GM23248 (cell line): ENCODE measurements around the gene RASGRF1. TPM values are rescaled to one million over a fixed set of nuclear protein-coding genes. Genes with fewer than 3 reads are reported as not detected.
"Not testable (repeated sequence)": the region's sequence is repeated elsewhere in the genome, so short reads cannot be mapped to it uniquely, and the experiment has no call there.

Source experiments
- DNase-seq: peaks from one replicate; pipeline ENCODE4 v3.0.0-alpha.2; 2015
- H2AFZ ChIP-seq: fragments of 200-600 bp; sonication (generic); 2 replicates; pipeline ENCODE4 v1.6.1; 2016; ENCODE audit warnings: antibody characterized with exemption
- H3F3A ChIP-seq: fragments of 200-600 bp; sonication (generic); 2 replicates; pipeline ENCODE4 v1.6.1; 2016; ENCODE audit warnings: mild to moderate bottlenecking, antibody characterized with exemption, mixed run types; ENCODE audit not compliant: insufficient read depth
- H3K27ac ChIP-seq: fragments of 200-600 bp; sonication (generic); 2 replicates; pipeline ENCODE4 v1.5.1; 2016; ENCODE audit warnings: mild to moderate bottlenecking
- H3K27me3 ChIP-seq: fragments of 200-600 bp; sonication (generic); replicated peaks from 2 replicates; pipeline ENCODE4 v1.6.1; 2016; ENCODE audit warnings: mild to moderate bottlenecking; ENCODE audit not compliant: insufficient read depth
- H3K36me3 ChIP-seq: fragments of 200-600 bp; sonication (generic); 2 replicates; pipeline ENCODE4 v1.6.1; 2016; ENCODE audit warnings: low read depth, mild to moderate bottlenecking
- H3K4me1 ChIP-seq: fragments of 200-600 bp; sonication (generic); 2 replicates; pipeline ENCODE4 v1.6.1; 2016; ENCODE audit warnings: mild to moderate bottlenecking; ENCODE audit not compliant: insufficient read depth
- H3K4me2 ChIP-seq: fragments of 200-600 bp; sonication (generic); one replicate; pipeline ENCODE4 v1.6.1; 2016; ENCODE audit warnings: mild to moderate bottlenecking; ENCODE audit not compliant: unreplicated experiment
- H3K4me3 ChIP-seq: fragments of 200-600 bp; sonication (generic); 2 replicates; pipeline ENCODE4 v1.5.1; 2016; ENCODE audit warnings: mild to moderate bottlenecking
- H3K79me2 ChIP-seq: fragments of 200-600 bp; sonication (generic); 2 replicates; pipeline ENCODE4 v1.6.1; 2016; ENCODE audit warnings: mild to moderate bottlenecking; ENCODE audit not compliant: insufficient read depth
- H3K9ac ChIP-seq: fragments of 200-600 bp; sonication (generic); 2 replicates; pipeline ENCODE4 v1.6.1; 2016; ENCODE audit warnings: mild to moderate bottlenecking
- H3K9me2 ChIP-seq: fragments of 200-600 bp; sonication (generic); 2 replicates; pipeline ENCODE4 v1.6.1; 2016; ENCODE audit warnings: mixed run types, mild to moderate bottlenecking, moderate library complexity; ENCODE audit not compliant: insufficient read depth
- H3K9me3 ChIP-seq: fragments of 200-600 bp; sonication (generic); one replicate; pipeline ENCODE4 v1.6.1; 2017; ENCODE audit warnings: low read depth
- H4K20me1 ChIP-seq: fragments of 200-600 bp; sonication (generic); 2 replicates; pipeline ENCODE4 v1.6.0; 2016; ENCODE audit not compliant: insufficient read depth
- EZH2 ChIP-seq: fragments of 200-600 bp; sonication (generic); IDR thresholded peaks from 2 replicates; pipeline ENCODE4 v1.6.1; 2018; ENCODE audit warnings: antibody characterized with exemption, mild to moderate bottlenecking; ENCODE audit not compliant: insufficient read depth, poor library complexity, severe bottlenecking
- EZH2phosphoT487 ChIP-seq: fragments of 200-600 bp; sonication (generic); IDR thresholded peaks from 2 replicates; pipeline ENCODE4 v1.6.1; 2018; ENCODE audit warnings: antibody characterized with exemption, moderate library complexity, mild to moderate bottlenecking, low read depth; ENCODE audit not compliant: insufficient read depth
- WGBS, 2 experiments: methylation state at CpG; one replicate each; pipeline ENCODE4 v1.1.6; 2015 to 2017; ENCODE audit warnings: low lambda C conversion rate in 2 of 2, low coverage in 1 of 2; ENCODE audit errors: missing lambda C conversion rate in 2 of 2; 5-methylcytosine and 5-hydroxymethylcytosine counted together
- in situ Hi-C: fragments of 300-500 bp; cut with MboI; formaldehyde crosslinking; loops from 2 replicates; pipeline ENCODE4 v1.15.0; 2020
- polyA plus RNA-seq: library from polyadenylated mRNA; unstranded; fragments of >200 nt; fragmentation: Nextera tagmentation; extraction: Ambion mirVana; gene quantifications from 2 replicates; pipeline ENCODE4 v1.2.1, GENCODE V29; 2016
- total RNA-seq: library from RNA; depleted of rRNA; stranded (reverse); fragments of >200 nt; shearing (Covaris generic); gene quantifications from 2 replicates; pipeline ENCODE4 v1.2.3, GENCODE V29; 2014

The RASGRF1 gene
- total and polyA plus RNA-seq, 2 experiments from 2014 or later = not detected

DNA sequence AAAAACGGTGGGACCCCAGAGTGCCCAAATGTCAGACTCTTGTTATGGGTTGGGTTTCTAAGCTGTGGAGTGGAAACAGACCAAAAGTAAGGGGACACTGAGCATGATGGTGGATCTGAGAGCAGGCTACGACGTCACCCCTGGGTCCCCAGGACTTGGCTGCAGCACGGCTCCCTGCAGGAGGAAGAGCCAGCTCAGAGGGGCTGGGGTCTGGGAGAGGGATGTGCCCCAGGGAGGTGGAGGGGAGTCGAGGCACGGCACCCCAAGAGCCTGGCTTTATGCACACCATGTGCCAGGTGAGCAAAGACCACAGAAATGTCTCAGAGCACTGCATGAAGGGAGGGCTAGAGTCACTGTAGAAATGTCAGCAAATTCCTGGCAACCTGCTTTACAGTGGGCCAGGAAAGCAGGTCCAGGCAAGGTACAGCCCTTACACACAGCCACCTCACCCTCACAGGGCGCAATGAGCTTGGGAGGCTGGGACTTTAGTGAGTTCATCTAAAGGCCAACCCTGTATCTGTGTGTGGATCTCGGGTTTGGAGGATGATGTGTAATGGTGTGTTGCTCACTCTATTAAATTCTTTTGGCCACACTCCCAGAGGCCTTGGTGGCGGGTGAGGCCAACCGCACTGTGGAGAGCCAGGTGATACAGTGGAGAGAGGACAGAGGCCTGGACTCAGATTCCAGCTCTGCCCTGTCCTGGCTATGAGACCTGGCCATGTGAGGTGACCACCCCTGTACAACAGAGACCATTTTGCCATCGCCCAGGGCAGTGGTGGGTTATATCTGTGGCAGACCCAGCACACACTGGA lies 159.8 kb downstream of the RASGRF1 start:
- Histone ChIP-seq H3K4me1 (peaks cover 9% of the 10 kb centered on the region), H3K9me3 (no peaks in the 10 kb centered on the region), H2AFZ (no peak overlapping the region), H3K9ac (no peak overlapping the region), H3K4me2 (peak overlapping the region; percentile 12), H3K79me2 (no peaks in the 10 kb centered on the region), H3K9me2 (no peaks in the 10 kb centered on the region), H3K27me3 (peaks cover 15% of the 10 kb centered on the region; the same call in 1 of the 2 replicates), H3K4me3 (no peak overlapping the region), H3F3A (peaks cover 8% of the 10 kb centered on the region), H4K20me1 (no peaks in the 10 kb centered on the region), H3K36me3 (0 out of 2 replicates have a peak, but pooled peaks cover 4% of the 10 kb centered on the region), H3K27ac (0 out of 2 replicates have a peak overlapping the region, but pooled peaks have one; percentile 20)
- peak; percentile 98 for DNase-seq
- TF ChIP-seq EZH2phosphoT487 = no peak
- TF ChIP-seq EZH2 = no peak
- 35 to 37% methylated on average over 11 of the region's 11 CpGs for WGBS, 2 experiments
- in situ Hi-C loops = no loop called here

DNA sequence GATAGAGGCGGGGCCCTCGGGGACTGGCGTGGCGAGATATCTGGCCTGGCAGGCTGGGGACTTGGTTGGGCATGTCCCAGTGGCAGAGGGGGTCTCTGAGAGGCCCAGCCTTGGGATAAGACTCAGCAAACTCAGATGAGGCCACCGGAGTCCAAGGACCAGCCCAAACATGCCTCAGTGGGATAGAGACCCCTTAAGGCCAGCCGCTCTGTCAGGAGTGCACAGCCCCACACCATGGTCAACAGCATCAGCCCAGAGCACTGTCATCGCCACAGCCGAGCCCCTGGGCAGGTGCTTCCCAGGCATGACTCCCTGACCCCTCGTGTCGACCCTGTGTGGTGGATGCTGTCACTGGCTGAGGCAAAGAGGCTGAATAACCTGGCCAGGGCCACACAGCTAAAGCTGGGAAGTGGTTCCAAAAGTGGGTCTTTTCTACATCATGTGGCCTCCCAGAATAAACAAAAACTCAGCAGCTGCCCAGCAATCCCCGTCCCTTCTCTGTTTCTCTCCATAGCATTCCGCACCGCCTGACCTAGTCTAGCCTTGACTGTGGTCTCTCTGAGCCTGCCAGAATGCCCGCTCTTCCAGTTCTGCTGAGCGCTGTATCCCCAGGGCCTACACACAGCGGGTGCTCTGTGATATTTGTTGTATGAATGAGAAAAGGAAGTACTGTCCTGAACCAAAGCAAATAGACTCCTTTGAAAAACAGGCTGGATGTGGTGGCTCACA lies 160.9 kb downstream of the RASGRF1 start:
- Histone ChIP-seq H3K79me2 (no peaks in the 10 kb centered on the region), H3K36me3 (0 out of 2 replicates have a peak, but pooled peaks cover 4% of the 10 kb centered on the region), H3K27ac (no peak overlapping the region), H3K27me3 (peaks cover 15% of the 10 kb centered on the region; the same call in 1 of the 2 replicates), H3F3A (peaks cover 8% of the 10 kb centered on the region), H2AFZ (no peak overlapping the region), H3K9me2 (no peaks in the 10 kb centered on the region), H4K20me1 (no peaks in the 10 kb centered on the region), H3K4me1 (peaks cover 9% of the 10 kb centered on the region), H3K4me3 (no peak overlapping the region), H3K9me3 (no peaks in the 10 kb centered on the region), H3K4me2 (no peak overlapping the region), H3K9ac (no peak overlapping the region)
- DNase-seq = no peak
- WGBS, 2 experiments = 90 to 91% methylated on average over 16 of the region's 16 CpGs
- TF ChIP-seq EZH2phosphoT487 = no peak
- no peak for TF ChIP-seq EZH2
- in situ Hi-C loops = no loop called here

DNA sequence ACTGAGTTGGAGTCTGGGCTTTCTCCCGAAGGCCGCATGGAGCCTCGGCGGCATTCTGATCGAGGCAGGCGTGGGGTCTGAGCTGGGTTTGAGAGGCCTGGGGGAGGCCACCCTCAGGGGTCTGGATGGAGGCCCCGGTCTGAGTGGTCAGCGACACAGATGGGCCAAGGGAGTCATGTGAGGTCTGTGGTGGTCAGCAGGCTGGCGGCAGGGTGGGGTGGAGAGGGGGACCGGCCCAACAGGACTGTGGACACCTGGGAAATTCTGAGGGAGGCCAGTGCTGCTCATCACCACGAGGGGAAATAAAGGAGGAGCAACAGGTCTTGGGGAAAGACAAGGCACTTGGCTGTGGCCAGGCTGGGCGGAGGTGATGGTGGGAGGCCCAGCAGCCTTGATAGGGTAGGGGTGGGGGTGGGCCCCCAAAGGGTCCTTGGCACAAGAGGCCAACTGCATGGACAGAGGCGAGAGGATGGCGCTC lies 161.9 kb downstream of the RASGRF1 start:
- H2AFZ ChIP-seq = no peak overlapping the region
- peaks cover 9% of the 10 kb centered on the region for H3K4me1 ChIP-seq
- no peak for DNase-seq
- H3K9ac ChIP-seq = no peak overlapping the region
- in situ Hi-C loops = no loop called here
- peaks cover 5% of the 10 kb centered on the region; the same call in 1 of the 2 replicates for H3K36me3 ChIP-seq
- H3K9me3 ChIP-seq = no peaks in the 10 kb centered on the region
- H3K9me2 ChIP-seq = no peaks in the 10 kb centered on the region
- no peaks in the 10 kb centered on the region for H3K79me2 ChIP-seq
- H4K20me1 ChIP-seq = no peaks in the 10 kb centered on the region
- H3K4me2 ChIP-seq = no peak overlapping the region
- H3K4me3 ChIP-seq = no peak overlapping the region
- WGBS, 2 experiments = 90 to 96% methylated on average over 12 to 14 of the region's 14 CpGs
- peaks cover 8% of the 10 kb centered on the region for H3F3A ChIP-seq
- 0 out of 2 replicates have a peak, but pooled peaks cover 7% of the 10 kb centered on the region for H3K27me3 ChIP-seq
- TF ChIP-seq EZH2 = no peak
- no peak for TF ChIP-seq EZH2phosphoT487
- no peak overlapping the region for H3K27ac ChIP-seq

DNA sequence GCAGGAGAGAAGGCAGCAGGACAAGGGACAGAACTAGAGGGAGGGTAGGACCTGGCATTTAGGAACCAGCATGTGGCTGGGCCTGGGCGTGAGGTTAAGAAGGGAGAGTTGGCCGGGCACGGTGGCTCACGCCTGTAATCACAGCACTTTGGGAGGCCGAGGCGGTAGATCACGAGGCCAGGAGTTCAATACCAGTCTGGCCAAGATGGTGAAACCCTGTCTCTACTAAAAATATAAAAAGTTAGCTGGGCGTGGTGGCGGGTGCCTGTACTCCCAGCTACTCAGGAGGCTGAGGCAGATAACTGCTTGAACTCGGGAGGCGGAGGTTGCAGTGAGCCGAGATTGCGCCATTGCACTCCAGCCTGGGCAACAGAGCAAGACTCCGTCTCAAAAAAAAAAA lies 162.4 kb downstream of the RASGRF1 start:
- H3K4me3 ChIP-seq, DNase-seq, H3K9me2 ChIP-seq, H3K36me3 ChIP-seq, H3K9ac ChIP-seq, in situ Hi-C loops, H3K27ac ChIP-seq, H3K4me1 ChIP-seq, H3F3A ChIP-seq, H3K27me3 ChIP-seq, H3K79me2 ChIP-seq, H2AFZ ChIP-seq, H3K9me3 ChIP-seq, H4K20me1 ChIP-seq, H3K4me2 ChIP-seq: not testable (repeated sequence)
- WGBS, 2 experiments = 92 to 98% methylated on average over 11 to 14 of the region's 14 CpGs
